Caki2 (cell line): ENCODE measurements around the gene CES5A. TPM values are rescaled to one million over a fixed set of nuclear protein-coding genes. Genes with fewer than 3 reads are reported as not detected.
A peak's percentile ranks its signal among the peaks of the same experiment; 100 is the strongest.
"Not testable (repeated sequence)": the region's sequence is repeated elsewhere in the genome, so short reads cannot be mapped to it uniquely, and the experiment has no call there.

Experiments used
- DNase-seq: peaks from one replicate; pipeline ENCODE4 v3.0.0-alpha.2; 2015; ENCODE audit warnings: low read depth
- in situ Hi-C: cut with HindIII; loops from 2 replicates; pipeline ENCODE4 v1.10.0; 2016; ENCODE audit warnings: low sequenced_read_pairs, low pct_unique_long_range_greater_than_20kb, mixed read lengths
- total RNA-seq: library from RNA; depleted of rRNA; stranded (reverse); fragments of >200 nt; shearing (Covaris generic); gene quantifications from 2 replicates; pipeline ENCODE4 v1.2.3, GENCODE V29; 2014; ENCODE audit warnings: low replicate concordance

The CES5A gene
- total RNA-seq, 1 experiment from 2014 or later: not detected

DNA sequence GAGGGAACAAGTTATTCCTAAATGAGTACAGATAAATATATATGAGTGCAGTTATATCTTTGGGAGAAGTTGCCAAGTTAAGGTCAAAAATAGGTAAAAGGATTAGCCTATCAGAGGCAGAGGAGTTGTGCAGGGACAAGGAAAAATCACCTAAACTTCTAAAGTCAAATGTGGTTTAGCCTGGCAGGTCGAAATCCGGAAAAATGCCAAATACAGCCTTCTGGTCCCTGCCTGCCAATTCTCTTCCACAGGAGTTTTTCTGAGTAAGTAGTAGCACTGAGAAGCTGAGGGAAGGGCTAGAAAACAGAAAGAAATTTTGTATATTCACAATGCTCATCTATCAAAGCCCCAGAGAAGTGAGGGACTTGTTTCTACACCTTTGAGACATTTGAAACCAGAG lies 17.6 kb upstream of the CES5A start:
- in situ Hi-C loops: no loop called here
- DNase-seq: no peak

- no peak for DNase-seq
- in situ Hi-C loops: no loop called here
These were observed 14.3 kb upstream of the CES5A start for GRCh38 chr16:55889518-55889917.

GRCh38 chr16:55888546-55888945 lies 13.4 kb upstream of the CES5A start:
- no peak for DNase-seq
- in situ Hi-C loops: no loop called here

DNA sequence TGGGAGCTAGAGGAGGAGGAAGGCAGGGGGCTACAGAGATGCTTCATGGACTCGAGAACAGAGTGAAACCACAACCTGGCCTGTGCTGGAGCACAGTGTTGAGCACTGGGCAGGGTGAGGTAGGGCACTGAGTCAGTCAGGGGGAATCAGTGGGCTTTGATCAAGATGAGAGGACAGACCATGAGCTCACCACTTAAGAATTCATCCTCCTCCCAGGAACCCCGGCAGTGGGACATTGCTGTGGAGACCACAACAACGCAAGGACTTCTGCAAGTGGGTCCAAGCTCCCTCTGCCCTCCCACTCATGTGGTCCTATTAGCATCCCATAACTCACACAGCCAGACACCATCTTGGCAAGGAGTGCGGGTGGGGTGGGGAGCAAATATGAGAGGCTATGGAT lies 1.7 kb upstream of the CES5A start:
- DNase-seq: peak; percentile 4
- in situ Hi-C loops: no loop called here

DNA sequence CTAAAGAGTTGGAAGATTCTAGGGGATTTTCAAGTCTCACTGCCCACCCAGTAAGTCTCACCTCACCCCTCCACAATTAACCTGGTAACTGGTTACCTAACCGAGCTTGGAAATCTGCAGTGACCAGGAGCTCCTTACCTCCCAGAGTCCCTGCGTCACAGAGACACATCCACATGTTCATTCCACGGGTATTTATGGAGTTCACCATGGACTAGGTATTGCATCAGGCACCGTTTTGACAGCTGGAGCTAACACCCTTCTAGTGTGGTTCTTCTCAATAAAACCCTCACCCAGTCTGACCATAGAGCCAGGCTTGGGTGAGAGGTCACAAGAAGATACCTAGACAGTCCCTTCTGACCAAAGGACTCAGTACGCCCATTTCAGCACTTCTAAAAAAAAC lies 2.1 kb downstream of the CES5A start:
- no peak for DNase-seq

DNA sequence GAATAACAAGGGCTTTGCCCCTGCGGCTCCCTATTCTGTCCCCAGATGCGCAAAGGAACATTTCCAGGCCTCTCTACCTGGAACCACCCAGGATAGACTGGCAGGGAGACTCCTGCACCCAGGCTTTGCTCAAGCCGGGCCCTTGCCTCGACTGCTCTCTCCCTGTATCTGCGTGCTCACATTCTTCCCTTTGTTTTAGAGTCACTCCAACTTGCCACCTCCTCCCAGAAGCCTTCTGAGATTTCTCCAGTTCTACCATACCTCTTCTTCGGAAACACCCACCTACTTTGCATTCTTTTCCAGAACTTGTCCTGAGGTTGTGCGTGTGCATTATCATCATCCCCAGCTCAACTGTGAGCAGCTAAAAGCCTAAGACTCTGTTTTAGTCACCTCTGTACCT lies 3.0 kb downstream of the CES5A start:
- DNase-seq: no peak
- in situ Hi-C loops: no loop called here

More for the DNA sequence above, 2.1 kb downstream of the CES5A start:
- in situ Hi-C loops: no loop called here

DNA sequence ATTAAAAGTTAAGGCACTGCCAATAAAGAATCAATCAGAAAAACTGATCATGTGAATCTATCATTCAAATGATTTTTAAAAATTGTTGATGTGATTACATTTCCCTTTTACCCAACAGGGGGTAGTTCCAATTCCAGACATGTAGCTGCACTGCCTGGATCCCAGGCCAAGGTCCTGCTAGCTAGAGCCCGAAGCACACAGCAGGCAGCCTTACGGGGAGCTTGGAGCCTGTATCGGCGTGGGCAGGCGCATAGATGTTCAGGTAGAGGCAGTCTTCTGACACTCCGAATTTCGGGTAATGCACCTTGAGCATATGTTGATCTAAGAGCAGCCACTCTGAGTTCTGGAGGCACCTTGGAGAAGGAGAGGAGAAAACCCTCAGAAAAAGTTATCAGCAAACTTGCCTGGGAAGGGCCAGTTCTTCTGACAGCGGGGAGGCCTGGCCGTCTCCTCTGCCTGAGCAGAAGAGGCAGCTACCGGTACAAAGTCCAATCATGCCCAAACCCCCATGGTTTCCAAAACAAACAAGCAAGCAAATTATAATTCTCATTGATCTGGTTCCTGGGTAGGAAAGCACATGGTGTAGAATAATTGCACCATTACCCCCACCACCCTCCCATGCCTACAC lies 3.6 kb downstream of the CES5A start:
- no peak for DNase-seq
- in situ Hi-C loops: no loop called here

GRCh38 chr16:55868980-55869379 lies 6.2 kb downstream of the CES5A start:
- in situ Hi-C loops: no loop called here
- no peak for DNase-seq

DNA sequence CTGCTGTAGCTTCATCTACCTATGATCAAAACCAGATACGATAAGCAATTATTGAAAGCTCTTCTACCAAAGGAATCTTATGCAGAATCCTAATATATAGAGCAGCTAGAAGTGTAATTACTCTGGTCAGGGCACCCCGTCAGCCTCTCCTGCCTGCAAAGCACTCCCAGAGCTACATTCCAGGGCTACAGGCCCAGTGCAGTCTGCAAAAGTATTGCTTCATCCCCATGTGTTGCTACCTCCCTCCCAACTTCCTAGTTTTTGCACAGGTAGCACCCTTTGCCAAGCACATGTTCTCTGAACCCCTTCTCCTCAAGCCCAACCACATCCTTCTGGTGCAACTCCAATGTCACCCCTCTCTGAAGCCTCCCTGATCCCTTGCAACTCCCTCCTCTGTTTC lies 7.0 kb downstream of the CES5A start:
- DNase-seq: no peak
- in situ Hi-C loops: no loop called here

- DNase-seq: no peak
- in situ Hi-C loops: no loop called here
These were observed 13.9 kb downstream of the CES5A start for GRCh38 chr16:55861288-55861687.

DNA sequence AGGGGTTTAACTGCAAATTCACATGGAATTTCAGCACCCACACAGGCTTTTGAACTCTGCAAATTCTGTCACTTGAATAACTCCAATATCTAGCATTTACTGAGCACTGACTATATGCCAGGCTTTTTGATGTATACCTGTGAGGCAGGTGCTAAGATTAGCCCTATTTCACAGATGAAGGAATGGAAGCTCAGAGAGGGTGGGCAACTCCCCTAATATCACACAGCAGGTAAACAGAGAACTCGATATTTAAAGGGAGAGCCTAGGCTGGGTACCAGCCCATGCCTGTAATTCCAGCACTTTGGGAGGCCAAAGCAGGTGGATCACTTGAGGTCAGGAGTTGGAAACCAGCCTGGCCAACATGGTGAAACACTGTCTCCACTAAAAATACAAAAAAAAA lies 17.5 kb downstream of the CES5A start:
- DNase-seq, in situ Hi-C loops: not testable (repeated sequence)

GRCh38 chr16:55856950-55857349 lies 18.2 kb downstream of the CES5A start:
- in situ Hi-C loops: no loop called here
- DNase-seq: no peak

GRCh38 chr16:55853114-55853513 lies 22.1 kb downstream of the CES5A start:
- DNase-seq: no peak
- in situ Hi-C loops: no loop called here

GRCh38 chr16:55849536-55849935 lies 25.6 kb downstream of the CES5A start:
- in situ Hi-C loops: no loop called here

GRCh38 chr16:55846598-55847346 lies 28.4 kb downstream of the CES5A start:
- in situ Hi-C loops: no loop called here
- no peak for DNase-seq

More at GRCh38 chr16:55849536-55849935, 25.6 kb downstream of the CES5A start:
- no peak for DNase-seq

GRCh38 chr16:55843105-55843395 lies 32.1 kb downstream of the CES5A start:
- no peak for DNase-seq
- in situ Hi-C loops: no loop called here

GRCh38 chr16:55842369-55843104 lies 32.6 kb downstream of the CES5A start:
- peak; percentile 28 for DNase-seq

GRCh38 chr16:55839115-55839514 lies 36.1 kb downstream of the CES5A start:
- in situ Hi-C loops: no loop called here
- no peak for DNase-seq

More at GRCh38 chr16:55842369-55843104, 32.6 kb downstream of the CES5A start:
- in situ Hi-C loops: no loop called here

- peak; percentile 61 for DNase-seq
- in situ Hi-C loops: no loop called here
These were observed 39.0 kb downstream of the CES5A start for GRCh38 chr16:55836158-55836611.
